Osteoblast (primary cell): ENCODE data around the gene C6orf47. TPM values are rescaled to one million over a fixed set of nuclear protein-coding genes. Genes with fewer than 3 reads are reported as not detected.

Experiments
- DNase-seq: peaks from one replicate; pipeline ENCODE4 v3.0.0; 2011; ENCODE audit warnings: low spot score, mixed read lengths; ENCODE audit not compliant: insufficient read length; ENCODE audit errors: missing footprints
- H2AFZ ChIP-seq: 2 replicates; pipeline ENCODE4 v1.6.0; 2011; ENCODE audit warnings: mild to moderate bottlenecking, low read length
- H3K27ac ChIP-seq: 2 replicates; pipeline ENCODE4 v1.5.1; 2011; ENCODE audit warnings: mild to moderate bottlenecking, low read depth, low read length, moderate library complexity
- H3K27me3 ChIP-seq: 2 replicates; pipeline ENCODE4 v1.6.0; 2012; ENCODE audit warnings: mild to moderate bottlenecking, control low read depth, inconsistent platforms, low read length, moderate library complexity; ENCODE audit not compliant: insufficient read depth
- H3K36me3 ChIP-seq: 2 replicates; pipeline ENCODE4 v1.5.1; 2011; ENCODE audit warnings: mild to moderate bottlenecking, low read length, control low read depth, moderate library complexity; ENCODE audit not compliant: insufficient read depth
- H3K4me1 ChIP-seq: 2 replicates; pipeline ENCODE4 v1.5.1; 2011; ENCODE audit warnings: mild to moderate bottlenecking, low read length, control low read depth, moderate library complexity; ENCODE audit not compliant: insufficient read depth
- H3K4me2 ChIP-seq: 2 replicates; pipeline ENCODE4 v1.6.0; 2011; ENCODE audit warnings: mild to moderate bottlenecking, low read length; ENCODE audit not compliant: insufficient read depth
- H3K4me3 ChIP-seq: fragments of 200-600 bp; sonication (generic); 3 replicates; pipeline ENCODE4 v1.5.1; 2012; ENCODE audit warnings: mild to moderate bottlenecking, low read length, inconsistent platforms; ENCODE audit not compliant: insufficient read depth
- H3K79me2 ChIP-seq: 2 replicates; pipeline ENCODE4 v1.6.0; 2012; ENCODE audit warnings: mild to moderate bottlenecking, low read length, control low read depth, inconsistent platforms; ENCODE audit not compliant: insufficient read depth
- H3K9me3 ChIP-seq: 2 replicates; pipeline ENCODE4 v1.5.1; 2011; ENCODE audit warnings: low read depth, low read length, control low read depth
- H4K20me1 ChIP-seq: 2 replicates; pipeline ENCODE4 v1.6.0; 2012; ENCODE audit warnings: mild to moderate bottlenecking, low read length, control low read depth; ENCODE audit not compliant: insufficient read depth
- total RNA-seq: library from RNA; depleted of rRNA; stranded (reverse); fragments of >200 nt; gene quantifications from 2 replicates; pipeline ENCODE4 v1.2.3, GENCODE V29; 2012
- TF ChIP-seq, protein P1 (sequence below): IDR thresholded peaks from 2 replicates; pipeline ENCODE4 v1.5.1; 2011; ENCODE audit warnings: mild to moderate bottlenecking, low read depth, low read length, moderate library complexity; ENCODE audit errors: extremely low read depth

Gene C6orf47
- total RNA-seq, 1 donor = 21.7 TPM

DNA sequence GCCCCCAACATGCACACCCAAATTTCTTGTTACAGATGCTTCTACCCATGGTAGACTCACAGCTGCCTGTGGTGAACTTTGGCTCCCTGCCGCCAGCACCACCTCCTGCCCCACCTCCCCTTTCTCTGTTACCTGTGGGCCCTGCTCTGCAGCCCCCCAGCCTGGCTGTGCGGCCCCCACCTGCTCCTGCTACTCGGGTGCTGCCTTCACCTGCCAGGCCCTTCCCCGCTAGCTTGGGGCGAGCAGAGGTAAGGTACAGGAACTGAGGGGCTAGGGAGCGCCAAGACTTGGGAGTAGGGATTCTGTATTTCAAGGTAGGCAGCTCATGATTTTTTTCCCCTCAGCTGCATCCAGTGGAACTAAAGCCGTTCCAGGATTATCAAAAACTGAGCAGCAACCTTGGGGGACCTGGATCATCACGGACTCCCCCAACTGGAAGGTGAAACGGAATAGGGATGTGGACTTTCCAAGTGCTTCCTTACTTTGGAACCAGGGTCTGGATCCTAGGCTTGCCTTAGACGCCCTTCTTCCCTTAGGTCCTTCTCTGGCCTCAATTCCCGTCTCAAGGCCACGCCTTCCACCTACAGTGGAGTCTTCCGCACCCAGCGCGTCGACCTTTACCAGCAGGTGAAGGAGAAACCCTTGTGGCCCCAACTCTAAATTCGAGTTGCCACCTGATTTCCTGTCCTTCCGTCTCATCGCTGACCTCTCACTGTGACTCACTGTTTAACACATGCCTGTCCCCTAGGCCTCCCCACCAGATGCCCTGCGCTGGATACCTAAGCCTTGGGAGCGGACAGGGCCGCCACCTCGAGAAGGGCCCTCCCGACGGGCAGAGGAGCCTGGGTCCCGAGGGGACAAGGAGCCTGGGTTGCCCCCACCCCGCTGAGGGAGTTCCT lies 23.6 kb downstream of the C6orf47 start:
- H3K79me2 ChIP-seq = peaks cover 11% of the 10 kb centered on the region
- H4K20me1 ChIP-seq = peaks cover 30% of the 10 kb centered on the region
- H3K27me3 ChIP-seq = no peaks in the 10 kb centered on the region
- no peak overlapping the region for H3K27ac ChIP-seq
- peak; percentile 65 for DNase-seq
- TF ChIP-seq, protein P1, sequence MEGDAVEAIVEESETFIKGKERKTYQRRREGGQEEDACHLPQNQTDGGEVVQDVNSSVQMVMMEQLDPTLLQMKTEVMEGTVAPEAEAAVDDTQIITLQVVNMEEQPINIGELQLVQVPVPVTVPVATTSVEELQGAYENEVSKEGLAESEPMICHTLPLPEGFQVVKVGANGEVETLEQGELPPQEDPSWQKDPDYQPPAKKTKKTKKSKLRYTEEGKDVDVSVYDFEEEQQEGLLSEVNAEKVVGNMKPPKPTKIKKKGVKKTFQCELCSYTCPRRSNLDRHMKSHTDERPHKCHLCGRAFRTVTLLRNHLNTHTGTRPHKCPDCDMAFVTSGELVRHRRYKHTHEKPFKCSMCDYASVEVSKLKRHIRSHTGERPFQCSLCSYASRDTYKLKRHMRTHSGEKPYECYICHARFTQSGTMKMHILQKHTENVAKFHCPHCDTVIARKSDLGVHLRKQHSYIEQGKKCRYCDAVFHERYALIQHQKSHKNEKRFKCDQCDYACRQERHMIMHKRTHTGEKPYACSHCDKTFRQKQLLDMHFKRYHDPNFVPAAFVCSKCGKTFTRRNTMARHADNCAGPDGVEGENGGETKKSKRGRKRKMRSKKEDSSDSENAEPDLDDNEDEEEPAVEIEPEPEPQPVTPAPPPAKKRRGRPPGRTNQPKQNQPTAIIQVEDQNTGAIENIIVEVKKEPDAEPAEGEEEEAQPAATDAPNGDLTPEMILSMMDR = no peak
- peaks cover 7% of the 10 kb centered on the region for H3K4me1 ChIP-seq
- H3K4me3 ChIP-seq = no peak overlapping the region
- H3K36me3 ChIP-seq = peaks cover 93% of the 10 kb centered on the region
- no peak overlapping the region for H2AFZ ChIP-seq
- no peaks in the 10 kb centered on the region for H3K9me3 ChIP-seq
- H3K4me2 ChIP-seq = no peak overlapping the region

DNA sequence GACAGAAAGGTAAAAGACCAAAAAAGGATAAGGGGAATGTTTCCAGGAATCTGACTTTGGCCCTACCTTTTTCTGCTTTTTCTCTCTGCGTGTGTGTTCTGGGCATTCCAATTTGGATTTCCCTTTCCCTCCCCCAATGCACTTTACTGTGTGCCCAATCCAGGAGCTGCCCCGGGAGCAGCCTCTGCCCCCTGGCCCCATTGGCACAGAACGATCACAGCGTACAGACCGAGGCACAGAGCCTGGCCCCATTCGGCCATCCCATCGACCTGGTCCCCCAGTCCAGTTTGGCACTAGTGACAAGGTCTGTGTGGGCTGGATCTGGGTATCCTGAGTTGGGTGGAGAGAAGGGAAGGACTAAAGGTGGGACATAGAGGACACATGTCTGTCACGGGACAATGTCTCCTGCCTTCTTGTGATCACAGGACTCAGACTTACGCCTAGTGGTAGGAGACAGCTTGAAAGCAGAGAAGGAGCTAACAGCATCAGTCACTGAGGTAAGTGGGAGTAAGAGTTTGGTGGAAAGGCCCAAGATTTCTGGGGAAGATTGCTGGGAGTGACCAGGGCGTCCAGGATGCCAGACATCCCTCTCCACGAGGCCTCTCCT lies 25.5 kb downstream of the C6orf47 start:
- H3K27ac ChIP-seq = peak overlapping the region; percentile 30
- TF ChIP-seq, protein P1 = no peak
- DNase-seq = peak; percentile 62
- H3K27me3 ChIP-seq = no peaks in the 10 kb centered on the region
- H2AFZ ChIP-seq = no peak overlapping the region
- H3K9me3 ChIP-seq = no peaks in the 10 kb centered on the region
- no peak overlapping the region for H3K4me3 ChIP-seq
- H3K4me1 ChIP-seq = peaks cover 7% of the 10 kb centered on the region
- peaks cover 22% of the 10 kb centered on the region for H3K79me2 ChIP-seq
- H3K4me2 ChIP-seq = no peak overlapping the region
- H4K20me1 ChIP-seq = peaks cover 33% of the 10 kb centered on the region
- H3K36me3 ChIP-seq = peaks cover 93% of the 10 kb centered on the region

DNA sequence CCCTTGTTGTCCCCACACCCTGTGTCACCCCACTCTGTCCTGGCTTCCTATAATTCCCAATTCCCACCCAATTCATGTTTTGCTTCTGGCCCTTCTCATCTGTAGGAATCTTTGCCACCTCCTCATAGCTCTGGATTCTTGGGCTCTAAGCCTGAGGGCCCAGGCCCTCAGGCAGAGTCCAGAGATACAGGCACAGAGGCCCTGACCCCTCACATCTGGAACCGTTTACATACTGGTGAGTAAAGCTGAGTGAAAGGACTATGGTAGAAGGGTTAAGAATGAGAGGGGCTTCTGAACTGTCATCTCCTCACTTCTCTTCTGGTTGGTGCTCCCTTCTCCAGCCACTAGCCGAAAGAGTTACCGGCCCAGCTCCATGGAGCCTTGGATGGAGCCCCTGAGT lies 26.4 kb downstream of the C6orf47 start:
- H3K36me3 ChIP-seq = peaks cover 93% of the 10 kb centered on the region

DNA sequence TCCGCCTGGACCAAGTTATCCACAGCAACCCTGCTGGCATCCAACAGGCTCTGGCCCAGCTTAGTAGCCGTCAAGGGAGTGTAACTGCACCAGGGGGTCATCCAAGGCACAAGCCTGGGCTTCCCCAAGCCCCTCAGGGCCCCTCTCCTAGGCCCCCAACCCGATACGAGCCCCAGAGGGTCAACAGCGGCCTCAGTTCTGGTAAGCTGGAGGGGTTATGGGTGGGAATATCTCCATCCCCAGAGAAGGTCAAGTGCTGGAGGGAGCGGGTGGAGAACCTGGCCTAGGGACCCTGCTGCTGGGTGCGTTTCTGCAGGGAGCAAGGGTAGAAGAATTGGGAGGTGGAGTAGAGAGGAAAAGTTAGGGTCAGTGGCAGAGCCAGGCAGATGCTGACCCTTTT lies 27.1 kb downstream of the C6orf47 start:
- Histone ChIP-seq H3K79me2 (peaks cover 32% of the 10 kb centered on the region), H3K4me2 (no peak overlapping the region), H3K9me3 (no peaks in the 10 kb centered on the region), H2AFZ (no peak overlapping the region), H4K20me1 (peaks cover 32% of the 10 kb centered on the region), H3K27me3 (no peaks in the 10 kb centered on the region), H3K4me3 (no peak overlapping the region), H3K36me3 (peaks cover 95% of the 10 kb centered on the region), H3K4me1 (no peaks in the 10 kb centered on the region), H3K27ac (no peak overlapping the region)
- TF ChIP-seq, protein P1 = no peak
- DNase-seq = no peak

More for the DNA sequence above, 26.4 kb downstream of the C6orf47 start:
- Histone ChIP-seq H3K4me3 (no peak overlapping the region), H3K4me2 (no peak overlapping the region), H3K27me3 (no peaks in the 10 kb centered on the region), H3K9me3 (no peaks in the 10 kb centered on the region), H3K79me2 (peaks cover 28% of the 10 kb centered on the region), H3K4me1 (peaks cover under 1% of the 10 kb centered on the region), H3K27ac (peak overlapping the region; percentile 30), H2AFZ (no peak overlapping the region), H4K20me1 (peaks cover 30% of the 10 kb centered on the region)
- DNase-seq = peak; percentile 73
- TF ChIP-seq, protein P1 = no peak
